CD4-positive, CD25-positive, alpha-beta regulatory T cell (primary cell): ENCODE data around the gene PHF2. TPM values are rescaled to one million over a fixed set of nuclear protein-coding genes. Genes with fewer than 3 reads are reported as not detected.

ENCODE experiments used
- ATAC-seq, 2 donors: fragments of 150-1000 bp; cut with Tn5 transposase; one replicate each; pipeline ENCODE4 v1.10.0; 2021; ENCODE audit warnings: low read depth in 2 of 2, moderate number of reproducible peaks in 2 of 2, moderate library complexity in 1 of 2
- DNase-seq, 3 donors: peaks; one replicate each; pipeline versions ENCODE4 v3.0.0 to v3.0.0-alpha.2; 2012 to 2022; ENCODE audit warnings: mixed read lengths in 1 of 3
- H3K27ac ChIP-seq: one replicate; pipeline ENCODE4 v1.7.0; 2013; ENCODE audit warnings: mild to moderate bottlenecking, low read length; ENCODE audit not compliant: insufficient read depth, poor library complexity, severe bottlenecking
- H3K27me3 ChIP-seq: one replicate; pipeline ENCODE4 v1.7.0; 2013; ENCODE audit warnings: low read length; ENCODE audit not compliant: control insufficient read depth, insufficient read depth
- H3K36me3 ChIP-seq: one replicate; pipeline ENCODE4 v1.7.0; 2013; ENCODE audit warnings: mild to moderate bottlenecking, low read length, moderate library complexity; ENCODE audit not compliant: control insufficient read depth, insufficient read depth
- H3K4me1 ChIP-seq: 2 replicates; pipeline ENCODE4 v1.7.0; 2013; ENCODE audit warnings: mild to moderate bottlenecking, low read length; ENCODE audit not compliant: insufficient read depth, control insufficient read depth, poor library complexity, severe bottlenecking
- H3K4me3 ChIP-seq: one replicate; pipeline ENCODE4 v1.7.0; 2013; ENCODE audit warnings: low read depth, mild to moderate bottlenecking, low read length, moderate library complexity
- H3K9me3 ChIP-seq, 2 experiments: 1 replicate in 1 of 2; 2 replicates in 1 of 2; pipeline ENCODE4 v1.7.0; 2013; ENCODE audit warnings: low read length in 2 of 2, mild to moderate bottlenecking in 1 of 2, moderate library complexity in 1 of 2; ENCODE audit not compliant: control insufficient read depth in 2 of 2
- H3K27ac Mint-ChIP-seq, 3 donors: one replicate each; pipeline ENCODE4 v1.8.0; 2020 to 2022; ENCODE audit warnings: mild to moderate bottlenecking in 3 of 3, mixed read lengths in 3 of 3, moderate library complexity in 2 of 3
- H3K27me3 Mint-ChIP-seq: one replicate; pipeline ENCODE4 v1.8.0; 2022; ENCODE audit warnings: mild to moderate bottlenecking, mixed read lengths
- H3K36me3 Mint-ChIP-seq: one replicate; pipeline ENCODE4 v1.8.0; 2020; ENCODE audit warnings: mixed read lengths
- H3K4me1 Mint-ChIP-seq, 4 donors: one replicate each; pipeline ENCODE4 v1.8.0; 2020 to 2022; ENCODE audit warnings: mixed read lengths in 4 of 4, mild to moderate bottlenecking in 1 of 4
- H3K4me3 Mint-ChIP-seq, 4 donors: one replicate each; pipeline ENCODE4 v1.8.0; 2020 to 2022; ENCODE audit warnings: mild to moderate bottlenecking in 4 of 4, mixed read lengths in 4 of 4, moderate library complexity in 3 of 4
- H3K9me3 Mint-ChIP-seq, 7 donors: one replicate each; pipeline ENCODE4 v1.8.0; 2020 to 2022; ENCODE audit warnings: mixed read lengths in 7 of 7, mild to moderate bottlenecking in 3 of 7, moderate library complexity in 2 of 7
- polyA plus RNA-seq, 4 donors: library from polyadenylated mRNA; unstranded; fragments of 300-500 nt; fragmentation: Illumina TruSeq; gene quantifications; one replicate each; pipeline ENCODE4 v1.2.3, GENCODE V29; 2021
- total RNA-seq: library from RNA; stranded (reverse); gene quantifications from one replicate; pipeline ENCODE4 v1.2.3, GENCODE V29; 2022

PHF2 gene
- total and polyA plus RNA-seq, 5 donors from 2014 or later, result 0.37 to 29.4 (median 1.0) TPM

DNA sequence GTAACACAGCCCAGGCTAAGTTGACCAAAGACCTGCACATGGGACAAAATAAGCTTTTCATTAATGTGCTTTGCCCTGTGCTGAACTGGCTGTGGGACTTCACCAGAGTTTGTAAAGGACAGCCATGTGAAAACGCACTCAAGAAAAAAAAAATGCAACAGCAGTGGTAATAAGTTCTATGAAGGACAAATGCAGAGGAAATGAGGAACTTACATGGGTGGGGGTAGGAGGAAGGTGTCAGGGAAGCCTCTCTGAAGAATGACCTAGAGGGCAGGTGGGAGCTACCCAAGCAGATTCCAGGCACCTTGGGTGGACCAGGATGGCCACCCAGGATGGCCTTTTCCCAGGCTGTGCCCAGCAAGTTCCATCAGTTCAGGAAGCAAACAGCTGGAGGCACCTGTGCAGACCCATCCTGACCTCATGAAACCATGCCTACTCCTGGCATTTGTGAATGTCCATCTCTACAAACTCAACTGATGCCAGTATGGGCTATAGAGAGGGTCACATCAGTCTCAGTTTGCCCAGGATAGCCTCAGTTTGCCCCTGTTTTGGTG lies 6.7 kb upstream of the PHF2 start:
- Histone ChIP-seq H3K4me1 (peaks cover 25% of the 10 kb centered on the region), H3K27ac (no peak overlapping the region), H3K9me3 (no peaks in the 10 kb centered on the region), H3K27me3 (no peaks in the 10 kb centered on the region), H3K36me3 (peaks cover under 1% of the 10 kb centered on the region), H3K4me3 (no peak overlapping the region)
- peaks cover 3% of the 10 kb centered on the region for H3K36me3 Mint-ChIP-seq
- DNase-seq (no peak), ATAC-seq (no peak)
- no peaks in the 10 kb centered on the region for H3K27me3 Mint-ChIP-seq
- no peak overlapping the region for H3K27ac Mint-ChIP-seq
- peaks cover 0 to 4% (median 0%) of the 10 kb centered on the region in 7 donors for H3K9me3 Mint-ChIP-seq
- H3K4me1 Mint-ChIP-seq, result peaks cover 6 to 39% (median 19%) of the 10 kb centered on the region in 4 donors
- peak overlapping the region in 1 of 4 donors; percentile 69 for H3K4me3 Mint-ChIP-seq

DNA sequence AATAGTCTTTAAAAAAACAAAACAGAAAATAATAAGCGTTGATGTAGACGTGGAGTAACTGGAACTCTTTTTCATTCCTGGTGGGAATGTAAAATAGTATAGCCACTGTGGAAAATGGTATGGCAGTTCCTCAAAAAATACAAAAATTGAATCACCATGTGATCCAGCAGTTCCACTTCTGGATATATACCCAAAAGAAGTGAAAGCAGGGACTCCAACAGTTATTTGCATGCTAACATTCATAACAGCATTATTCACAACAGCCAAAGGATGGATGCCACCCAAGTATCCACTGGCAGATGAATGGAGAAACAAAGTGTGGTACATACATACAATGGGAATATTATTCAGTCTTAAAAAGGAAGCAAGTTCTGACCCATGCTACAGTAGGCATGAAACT lies 4.2 kb upstream of the PHF2 start:
- Mint-ChIP-seq H3K4me1 (peaks cover 0 to 30% (median 6%) of the 10 kb centered on the region in 4 donors), H3K4me3 (peak overlapping the region in 2 of 4 donors; percentile 33 to 60), H3K27ac (no peak overlapping the region), H3K9me3 (peaks cover 0 to 4% (median 0%) of the 10 kb centered on the region in 7 donors), H3K27me3 (no peaks in the 10 kb centered on the region), H3K36me3 (peaks cover 3% of the 10 kb centered on the region)
- Histone ChIP-seq H3K4me3 (no peak overlapping the region), H3K27me3 (no peaks in the 10 kb centered on the region), H3K4me1 (peaks cover 21% of the 10 kb centered on the region), H3K36me3 (no peaks in the 10 kb centered on the region), H3K9me3 (no peaks in the 10 kb centered on the region), H3K27ac (no peak overlapping the region)
- DNase-seq, result no peak
- no peak for ATAC-seq

DNA sequence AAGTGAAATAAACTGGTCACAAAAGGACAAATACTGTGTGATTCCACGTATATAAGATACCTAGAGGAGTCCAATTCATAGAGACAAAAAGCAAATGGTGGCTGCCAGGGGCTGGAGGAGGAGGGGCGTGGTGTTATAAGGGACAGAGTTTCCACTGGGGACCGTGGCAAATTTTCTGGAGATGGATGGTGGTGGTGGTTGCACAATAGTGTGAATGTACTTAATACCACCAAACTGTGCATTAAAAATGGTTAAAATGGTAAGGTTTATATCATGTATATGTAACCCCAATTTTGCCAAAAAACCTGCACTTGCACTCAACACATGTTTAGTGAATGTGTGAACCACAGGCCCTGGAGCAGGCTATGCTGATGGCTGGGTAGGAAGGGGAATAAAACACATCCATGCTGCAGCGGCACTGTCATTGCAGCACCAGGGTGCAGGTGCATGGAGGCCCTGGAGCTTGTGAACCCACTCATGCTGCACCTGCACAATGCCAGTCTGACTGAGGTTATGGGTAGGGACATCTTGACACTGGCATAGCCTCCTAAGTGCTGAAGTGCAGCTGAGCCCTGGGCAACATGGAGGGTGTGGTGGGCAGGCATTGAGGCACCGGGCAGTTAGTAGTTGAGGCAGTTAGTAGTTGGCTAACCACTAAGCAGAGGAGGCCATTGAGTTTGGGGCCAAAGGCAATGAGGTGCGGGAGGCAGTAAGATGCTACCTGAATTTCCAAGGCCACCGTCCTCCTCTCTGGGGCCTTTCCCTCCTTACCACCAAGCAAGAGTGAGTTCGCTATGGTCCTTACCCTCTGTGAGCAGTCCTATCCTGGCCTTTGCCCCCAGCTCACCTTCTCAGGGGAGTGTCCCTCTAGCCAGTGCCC lies 3.5 kb upstream of the PHF2 start:
- Histone ChIP-seq H3K27ac (no peak overlapping the region), H3K27me3 (no peaks in the 10 kb centered on the region), H3K4me3 (no peak overlapping the region), H3K4me1 (peaks cover 22% of the 10 kb centered on the region), H3K36me3 (no peaks in the 10 kb centered on the region), H3K9me3 (no peaks in the 10 kb centered on the region)
- ATAC-seq (no peak), DNase-seq (no peak)
- H3K4me3 Mint-ChIP-seq, result peak overlapping the region; percentile 4 to 60 (median 24)
- peaks cover 3% of the 10 kb centered on the region for H3K36me3 Mint-ChIP-seq
- peak overlapping the region in 1 of 3 donors; percentile 82 for H3K27ac Mint-ChIP-seq
- H3K9me3 Mint-ChIP-seq, result peaks cover 0 to 4% (median 0%) of the 10 kb centered on the region in 7 donors
- no peaks in the 10 kb centered on the region for H3K27me3 Mint-ChIP-seq
- H3K4me1 Mint-ChIP-seq, result peaks cover 3 to 31% (median 7%) of the 10 kb centered on the region in 4 donors

DNA sequence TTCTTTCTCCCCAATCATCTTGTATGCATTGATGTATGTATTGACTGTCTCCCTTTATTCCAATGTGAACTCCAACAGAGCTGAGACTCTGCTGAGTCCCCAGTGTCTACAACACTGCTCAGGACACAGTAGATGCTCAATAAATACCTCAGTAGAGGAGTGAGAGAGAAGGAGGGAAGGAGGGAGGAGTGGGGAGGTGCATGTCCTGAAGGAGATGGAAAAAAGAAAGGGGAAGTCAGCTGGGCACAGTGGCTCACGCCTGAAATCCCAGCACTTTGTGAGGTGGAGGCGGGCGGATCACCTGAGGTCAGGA lies 2.9 kb upstream of the PHF2 start:
- peak overlapping the region in 2 of 4 donors; percentile 19 to 60 for H3K4me3 Mint-ChIP-seq
- H3K9me3 Mint-ChIP-seq, result peaks cover 0 to 4% (median 0%) of the 10 kb centered on the region in 7 donors
- H3K27me3 ChIP-seq, result no peaks in the 10 kb centered on the region
- no peaks in the 10 kb centered on the region for H3K27me3 Mint-ChIP-seq
- H3K4me3 ChIP-seq, result no peak overlapping the region
- H3K4me1 Mint-ChIP-seq, result peaks cover 4 to 37% (median 9%) of the 10 kb centered on the region in 4 donors
- no peaks in the 10 kb centered on the region for H3K36me3 ChIP-seq
- ATAC-seq (no peak), DNase-seq (no peak)
- H3K4me1 ChIP-seq, result peaks cover 28% of the 10 kb centered on the region
- H3K27ac ChIP-seq, result no peak overlapping the region
- H3K36me3 Mint-ChIP-seq, result peaks cover 3% of the 10 kb centered on the region
- H3K9me3 ChIP-seq, result no peaks in the 10 kb centered on the region
- peak overlapping the region; percentile 38 to 82 (median 77) for H3K27ac Mint-ChIP-seq

DNA sequence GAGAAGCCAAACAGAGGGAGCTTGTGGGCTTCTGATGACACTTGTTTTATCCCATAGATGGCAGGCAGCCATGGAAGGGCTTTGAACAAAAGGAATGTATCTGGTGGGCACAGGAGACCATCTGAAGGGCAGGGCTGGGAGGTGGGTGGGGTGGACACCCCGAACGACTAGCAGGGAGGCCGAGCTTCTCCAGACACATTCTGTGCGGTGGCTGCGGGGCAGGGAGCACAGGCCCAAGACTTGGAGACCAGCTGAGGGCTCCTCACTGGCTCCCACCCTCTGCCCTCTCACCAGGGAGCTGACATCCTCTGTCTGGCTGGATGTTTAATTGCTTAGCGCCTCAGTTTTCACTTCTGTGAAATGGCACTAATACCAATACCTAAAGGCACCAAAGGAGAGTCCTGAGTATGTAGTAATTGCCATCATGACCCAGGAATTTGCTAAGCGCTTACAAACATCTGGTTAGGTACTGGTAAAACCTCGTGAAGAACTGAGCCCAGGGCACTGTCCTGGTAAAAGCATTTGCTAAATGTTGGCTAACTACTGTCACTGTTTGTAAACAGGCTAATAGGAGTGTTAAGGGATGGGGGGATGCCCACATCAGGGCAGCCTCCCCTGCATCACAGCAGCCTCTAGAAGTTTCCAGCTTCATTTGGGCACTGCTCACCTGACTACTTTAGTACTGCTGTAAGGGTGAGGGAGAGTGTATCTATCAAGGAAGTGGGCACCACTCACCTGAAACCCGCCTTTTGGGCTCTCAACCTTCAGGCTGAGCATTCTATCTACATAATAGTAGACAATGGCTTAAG lies 2.1 kb upstream of the PHF2 start:
- DNase-seq, result no peak
- Mint-ChIP-seq H3K9me3 (peaks cover 0 to 4% (median 0%) of the 10 kb centered on the region in 7 donors), H3K27me3 (no peaks in the 10 kb centered on the region), H3K27ac (peak overlapping the region in 2 of 3 donors; percentile 49 to 82), H3K4me3 (peak overlapping the region; percentile 75 to 96 (median 93)), H3K4me1 (peaks cover 4 to 45% (median 17%) of the 10 kb centered on the region in 4 donors), H3K36me3 (peaks cover 3% of the 10 kb centered on the region)
- Histone ChIP-seq H3K4me3 (no peak overlapping the region), H3K27ac (no peak overlapping the region), H3K36me3 (no peaks in the 10 kb centered on the region), H3K9me3 (no peaks in the 10 kb centered on the region), H3K27me3 (no peaks in the 10 kb centered on the region), H3K4me1 (peaks cover 31% of the 10 kb centered on the region)
- ATAC-seq, result no peak

DNA sequence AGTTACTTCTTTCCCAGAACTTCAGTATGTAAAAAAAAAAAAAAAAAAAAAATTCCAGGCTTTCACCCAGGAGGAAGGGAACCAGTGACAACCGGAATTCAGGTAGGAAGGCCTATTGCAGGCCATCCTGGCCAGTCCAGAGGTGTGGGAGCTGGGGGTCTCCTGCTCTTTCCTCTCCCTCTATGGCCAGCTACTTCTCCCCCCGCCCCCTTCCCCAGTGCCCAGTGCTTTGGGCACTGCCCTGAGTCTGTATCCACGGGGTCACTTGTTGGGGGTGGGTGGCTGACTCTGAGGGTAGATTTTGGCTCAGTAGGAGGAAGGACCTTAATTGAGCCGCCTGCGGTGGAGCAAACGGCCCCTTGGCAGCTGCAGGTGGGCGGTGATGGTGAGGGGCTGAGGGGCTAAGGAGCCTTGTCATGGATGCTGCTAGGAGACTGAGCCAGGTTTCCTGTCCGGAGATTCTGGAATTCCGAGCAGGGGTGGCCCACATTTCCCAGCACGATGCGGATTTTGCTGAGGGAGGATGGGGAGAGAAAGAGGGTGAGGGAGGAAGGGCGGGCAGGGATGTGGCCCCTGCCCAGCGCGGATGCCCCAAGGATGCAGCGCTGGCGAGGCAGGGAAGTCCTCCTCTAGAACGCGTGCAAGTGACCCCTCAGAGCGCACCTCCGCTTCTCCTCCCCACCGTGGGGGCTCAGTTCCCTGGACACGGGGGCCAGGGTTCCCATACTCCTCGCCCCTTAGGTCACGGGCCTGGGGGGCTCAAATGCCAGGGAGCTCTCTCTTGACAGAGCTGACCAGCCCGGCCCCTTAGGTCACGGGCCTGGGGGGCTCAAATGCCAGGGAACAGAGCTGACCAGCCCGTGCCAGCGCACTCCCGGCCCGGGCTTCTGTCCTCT lies 1.2 kb upstream of the PHF2 start:
- H3K27me3 ChIP-seq, result no peaks in the 10 kb centered on the region
- peak overlapping the region; percentile 65 for H3K4me3 ChIP-seq
- Mint-ChIP-seq H3K27me3 (no peaks in the 10 kb centered on the region), H3K4me3 (peak overlapping the region; percentile 91 to 96 (median 93)), H3K27ac (peak overlapping the region; percentile 82 to 94 (median 83)), H3K9me3 (peaks cover 0 to 4% (median 0%) of the 10 kb centered on the region in 7 donors), H3K36me3 (peaks cover 3% of the 10 kb centered on the region), H3K4me1 (peaks cover 4 to 53% (median 21%) of the 10 kb centered on the region in 4 donors)
- DNase-seq (no peak), ATAC-seq (no peak)
- peaks cover 31% of the 10 kb centered on the region for H3K4me1 ChIP-seq
- H3K36me3 ChIP-seq, result no peaks in the 10 kb centered on the region
- H3K9me3 ChIP-seq, result no peaks in the 10 kb centered on the region
- H3K27ac ChIP-seq, result peak overlapping the region; percentile 65
